ENCODE data around the gene EXOC7. TPM values are rescaled to one million over a fixed set of nuclear protein-coding genes. Genes with fewer than 3 reads are reported as not detected.
"Not testable (repeated sequence)": the region's sequence is repeated elsewhere in the genome, so short reads cannot be mapped to it uniquely, and the experiment has no call there.

The EXOC7 gene
- total and polyA plus RNA-seq, 12 donors = 65.7 to 145 (median 95.8) TPM

DNA sequence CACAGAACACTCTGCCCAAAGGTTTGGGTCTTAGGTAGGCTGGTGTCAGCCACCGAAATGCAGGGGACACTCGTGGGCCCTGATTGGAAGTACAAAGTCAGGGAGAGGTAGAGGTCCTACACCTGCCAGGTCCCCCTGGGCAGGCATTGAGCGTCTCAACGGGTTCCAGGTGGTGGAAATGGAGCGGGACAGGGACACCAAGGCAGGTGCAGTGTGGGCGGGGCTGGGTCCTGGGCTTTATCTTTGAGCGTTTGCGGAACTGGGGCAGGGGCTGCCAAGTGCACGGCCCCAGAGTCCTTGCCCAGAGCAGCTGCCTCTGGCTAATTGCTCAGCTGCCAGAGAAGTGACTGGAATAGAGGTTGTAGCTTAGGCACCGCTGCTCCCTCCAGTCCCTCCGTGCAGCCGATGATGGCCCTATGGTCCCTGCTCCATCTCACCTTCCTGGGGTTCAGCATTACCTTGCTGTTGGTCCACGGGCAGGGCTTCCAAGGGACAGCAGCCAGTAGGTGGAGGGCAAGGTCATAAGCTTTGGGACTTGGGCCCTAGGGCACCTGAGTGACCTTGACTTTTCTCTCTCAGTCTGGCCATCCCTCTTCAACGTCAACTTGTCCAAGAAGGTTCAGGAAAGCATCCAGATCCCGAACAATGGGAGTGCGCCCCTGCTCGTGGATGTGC lies 24.6 kb downstream of the EXOC7 start, which contains the start of gene ZACN:
ZACN (plus strand) TSS at position 323 of the 675 bp plus-strand sequence; CDS start at position 406, 83 bp downstream.
- WGBS, 4 donors = 48 to 66% (median 58%) methylated on average over 7 to 17 of the region's 17 CpGs
- Histone ChIP-seq H3K27ac (no peak within 1 kb of the TSS), H3K36me3 (replicated peaks in 1 of 2) (peaks cover 0 to 10% of the 10 kb centered on the region in 2 donors), H3K4me1 (replicated peaks in 1 of 2) (no peaks in the 10 kb centered on the region), H3K27me3 (peaks cover 56% of the 10 kb centered on the region), H3K9me3 (replicated peaks in 1 of 3) (no peaks in the 10 kb centered on the region), H3K4me3 (no peak within 1 kb of the TSS)
- TF ChIP-seq, protein P1, sequence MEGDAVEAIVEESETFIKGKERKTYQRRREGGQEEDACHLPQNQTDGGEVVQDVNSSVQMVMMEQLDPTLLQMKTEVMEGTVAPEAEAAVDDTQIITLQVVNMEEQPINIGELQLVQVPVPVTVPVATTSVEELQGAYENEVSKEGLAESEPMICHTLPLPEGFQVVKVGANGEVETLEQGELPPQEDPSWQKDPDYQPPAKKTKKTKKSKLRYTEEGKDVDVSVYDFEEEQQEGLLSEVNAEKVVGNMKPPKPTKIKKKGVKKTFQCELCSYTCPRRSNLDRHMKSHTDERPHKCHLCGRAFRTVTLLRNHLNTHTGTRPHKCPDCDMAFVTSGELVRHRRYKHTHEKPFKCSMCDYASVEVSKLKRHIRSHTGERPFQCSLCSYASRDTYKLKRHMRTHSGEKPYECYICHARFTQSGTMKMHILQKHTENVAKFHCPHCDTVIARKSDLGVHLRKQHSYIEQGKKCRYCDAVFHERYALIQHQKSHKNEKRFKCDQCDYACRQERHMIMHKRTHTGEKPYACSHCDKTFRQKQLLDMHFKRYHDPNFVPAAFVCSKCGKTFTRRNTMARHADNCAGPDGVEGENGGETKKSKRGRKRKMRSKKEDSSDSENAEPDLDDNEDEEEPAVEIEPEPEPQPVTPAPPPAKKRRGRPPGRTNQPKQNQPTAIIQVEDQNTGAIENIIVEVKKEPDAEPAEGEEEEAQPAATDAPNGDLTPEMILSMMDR (IDR thresholded peaks at IDR 0.05) = no peak
- DNase-seq = no peak
- intact Hi-C loops (cut with DNase I) = no loop called here

DNA sequence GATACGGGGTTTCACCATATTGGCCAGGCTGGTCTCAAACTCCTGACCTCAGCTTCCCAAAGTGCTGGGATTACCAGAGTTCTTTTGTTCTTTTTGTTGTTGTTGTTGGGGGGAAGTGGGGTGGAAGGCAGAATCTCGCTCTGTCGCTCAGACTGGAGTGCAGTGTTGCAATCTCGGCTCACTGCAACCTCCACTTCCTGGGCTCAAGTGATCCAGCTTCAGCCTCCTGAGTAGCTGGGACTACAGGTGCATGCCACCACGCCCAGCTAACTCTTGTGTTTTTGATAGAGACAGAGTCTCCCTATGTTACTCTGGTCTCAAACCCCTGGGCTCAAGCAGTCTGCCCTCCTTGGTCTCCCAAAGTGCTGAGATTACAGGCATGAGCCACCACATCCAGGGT lies 25.2 kb downstream of the EXOC7 start:
- H3K4me3 ChIP-seq; intact Hi-C loops (cut with DNase I); H3K27ac ChIP-seq; H3K9me3 ChIP-seq (replicated peaks in 1 of 3); H3K4me1 ChIP-seq (replicated peaks in 1 of 2); H3K36me3 ChIP-seq (replicated peaks in 1 of 2); DNase-seq: not testable (repeated sequence)
- H3K27me3 ChIP-seq = peaks cover 62% of the 10 kb centered on the region
- WGBS, 4 donors = 57 to 69% (median 61%) methylated on average over 5 of the region's 5 CpGs

DNA sequence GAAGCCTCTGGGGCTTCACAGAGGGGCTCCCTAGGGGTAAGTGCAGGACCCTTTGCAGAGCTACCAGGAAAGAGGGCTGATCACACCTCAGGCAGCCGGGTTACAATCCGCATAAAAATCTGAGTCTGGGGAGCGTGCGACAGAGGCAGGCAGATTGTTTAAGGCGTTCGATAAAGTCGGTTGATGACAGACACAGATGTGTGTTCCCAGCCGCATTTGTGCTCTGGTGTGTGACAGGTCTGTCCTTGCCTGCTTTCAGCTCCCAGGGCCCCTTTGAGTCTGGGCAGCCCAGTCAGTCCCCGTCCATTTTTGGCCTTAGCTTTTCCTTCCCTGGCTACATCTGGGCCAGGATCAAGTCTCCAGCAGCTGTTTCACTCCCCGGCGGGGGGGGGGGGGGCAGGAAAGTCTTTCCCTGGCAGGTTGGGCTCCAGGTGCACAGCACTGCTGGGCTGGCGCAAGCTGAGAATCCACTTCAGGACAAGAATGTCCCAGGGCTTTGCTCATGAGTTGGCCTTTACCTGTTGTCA lies 25.9 kb downstream of the EXOC7 start:
- DNase-seq = no peak
- H3K36me3 ChIP-seq (replicated peaks in 1 of 2) = no peaks in the 10 kb centered on the region
- H3K4me3 ChIP-seq = no peak overlapping the region
- no peaks in the 10 kb centered on the region for H3K9me3 ChIP-seq (replicated peaks in 1 of 3)
- no peak for TF ChIP-seq POLR2A (IDR thresholded peaks at IDR 0.05)
- TF ChIP-seq, protein P1 (IDR thresholded peaks at IDR 0.05) = no peak
- H3K27ac ChIP-seq = no peak overlapping the region
- WGBS, 4 donors = 16 to 38% (median 19%) methylated on average over 3 to 12 of the region's 12 CpGs
- peaks cover 62% of the 10 kb centered on the region for H3K27me3 ChIP-seq
- intact Hi-C loops (cut with DNase I) = no loop called here
- peaks cover 4 to 5% of the 10 kb centered on the region in 2 donors for H3K4me1 ChIP-seq (replicated peaks in 1 of 2)

DNA sequence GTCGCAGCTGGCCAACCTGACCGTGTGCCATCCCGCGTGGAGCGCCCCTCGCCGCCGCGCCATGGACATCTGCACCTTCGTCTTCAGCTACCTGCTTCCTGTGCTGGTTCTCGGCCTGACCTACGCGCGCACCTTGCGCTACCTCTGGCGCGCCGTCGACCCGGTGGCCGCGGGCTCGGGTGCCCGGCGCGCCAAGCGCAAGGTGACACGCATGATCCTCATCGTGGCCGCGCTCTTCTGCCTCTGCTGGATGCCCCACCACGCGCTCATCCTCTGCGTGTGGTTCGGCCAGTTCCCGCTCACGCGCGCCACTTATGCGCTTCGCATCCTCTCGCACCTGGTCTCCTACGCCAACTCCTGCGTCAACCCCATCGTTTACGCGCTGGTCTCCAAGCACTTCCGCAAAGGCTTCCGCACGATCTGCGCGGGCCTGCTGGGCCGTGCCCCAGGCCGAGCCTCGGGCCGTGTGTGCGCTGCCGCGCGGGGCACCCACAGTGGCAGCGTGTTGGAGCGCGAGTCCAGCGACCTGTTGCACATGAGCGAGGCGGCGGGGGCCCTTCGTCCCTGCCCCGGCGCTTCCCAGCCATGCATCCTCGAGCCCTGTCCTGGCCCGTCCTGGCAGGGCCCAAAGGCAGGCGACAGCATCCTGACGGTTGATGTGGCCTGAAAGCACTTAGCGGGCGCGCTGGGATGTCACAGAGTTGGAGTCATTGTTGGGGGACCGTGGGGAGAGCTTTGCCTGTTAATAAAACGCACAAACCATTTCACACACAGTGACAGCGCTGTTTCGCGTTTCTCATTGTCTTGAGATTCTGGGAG lies 26.6 kb downstream of the EXOC7 start:
- Histone ChIP-seq H3K27me3 (peaks cover 62% of the 10 kb centered on the region), H3K4me1 (replicated peaks in 1 of 2) (peaks cover 6% of the 10 kb centered on the region in 2 donors), H3K9me3 (replicated peaks in 1 of 3) (no peaks in the 10 kb centered on the region), H3K4me3 (no peak overlapping the region), H3K27ac (no peak overlapping the region), H3K36me3 (replicated peaks in 1 of 2) (no peaks in the 10 kb centered on the region)
- TF ChIP-seq POLR2A (IDR thresholded peaks at IDR 0.05) = no peak
- TF ChIP-seq, protein P1 (IDR thresholded peaks at IDR 0.05) = no peak
- DNase-seq = no peak
- 3 to 27% (median 4%) methylated on average over 10 to 82 of the region's 82 CpGs for WGBS, 4 donors
- intact Hi-C loops (cut with DNase I) = no loop called here
